HTERT RPE-1 (cell line): ENCODE measurements around the gene SND1.

ENCODE experiments used
- in situ Hi-C: fragments of 300-500 bp; cut with MboI; formaldehyde crosslinking; loops from 4 replicates; pipeline ENCODE4 v1.14.3; 2020; ENCODE audit warnings: low sequenced_read_pairs

Gene SND1

GRCh38 chr7:127718340-127718679 is 66.3 kb downstream of the SND1 start:
- in situ Hi-C loops: no loop called here

GRCh38 chr7:127726476-127726875 is 74.5 kb downstream of the SND1 start:
- in situ Hi-C loops: no loop called here

- in situ Hi-C loops: no loop called here
Observed at GRCh38 chr7:127730658-127731276, 78.8 kb downstream of the SND1 start.

GRCh38 chr7:127731431-127732080 is 79.6 kb downstream of the SND1 start:
- in situ Hi-C loops: no loop called here

- in situ Hi-C loops: no loop called here
Observed at GRCh38 chr7:127732306-127732705, 80.3 kb downstream of the SND1 start.

GRCh38 chr7:127733986-127734385 is 82.0 kb downstream of the SND1 start:
- in situ Hi-C loops: no loop called here

GRCh38 chr7:127736511-127736910 is 84.5 kb downstream of the SND1 start:
- in situ Hi-C loops: no loop called here

GRCh38 chr7:127738859-127739258 is 86.9 kb downstream of the SND1 start:
- in situ Hi-C loops: no loop called here

- in situ Hi-C loops: no loop called here
Observed at GRCh38 chr7:127741764-127742375, 89.9 kb downstream of the SND1 start.

GRCh38 chr7:127745445-127745844 is 93.5 kb downstream of the SND1 start:
- in situ Hi-C loops: no loop called here

GRCh38 chr7:127751062-127751461 is 99.1 kb downstream of the SND1 start:
- in situ Hi-C loops: no loop called here

- in situ Hi-C loops: no loop called here
Observed at GRCh38 chr7:127751490-127752448, 99.8 kb downstream of the SND1 start.

GRCh38 chr7:127752829-127753228 is 100.8 kb downstream of the SND1 start:
- in situ Hi-C loops: no loop called here

GRCh38 chr7:127754457-127754856 is 102.5 kb downstream of the SND1 start:
- in situ Hi-C loops: no loop called here

- in situ Hi-C loops: no loop called here
Observed at GRCh38 chr7:127755521-127755920, 103.5 kb downstream of the SND1 start.

- in situ Hi-C loops: no loop called here
Observed at GRCh38 chr7:127755965-127756364, 104.0 kb downstream of the SND1 start.

GRCh38 chr7:127758105-127758504 is 106.1 kb downstream of the SND1 start:
- in situ Hi-C loops: no loop called here

- in situ Hi-C loops: no loop called here
Observed at GRCh38 chr7:127758845-127759244, 106.9 kb downstream of the SND1 start.

- in situ Hi-C loops: no loop called here
Observed at GRCh38 chr7:127759945-127760421, 108.0 kb downstream of the SND1 start.

GRCh38 chr7:127760436-127761031 is 108.5 kb downstream of the SND1 start:
- in situ Hi-C loops: no loop called here

GRCh38 chr7:127761196-127761595 is 109.2 kb downstream of the SND1 start:
- in situ Hi-C loops: no loop called here
